Osteocyte (in vitro differentiated cells): ENCODE data around the gene SAXO2. TPM values are rescaled to one million over a fixed set of nuclear protein-coding genes. Genes with fewer than 3 reads are reported as not detected.
"Not testable (repeated sequence)": the region's sequence is repeated elsewhere in the genome, so short reads cannot be mapped to it uniquely, and the experiment has no call there.

Experiments
- DNase-seq: peaks from one replicate; pipeline ENCODE4 v3.0.0; 2021; ENCODE audit warnings: mixed read lengths; ENCODE audit not compliant: unreplicated experiment; ENCODE audit errors: extremely low spot score
- H3K27ac Mint-ChIP-seq: one replicate; pipeline ENCODE4 v1.8.0; 2021; ENCODE audit warnings: mild to moderate bottlenecking, mixed read lengths; ENCODE audit not compliant: unreplicated experiment
- H3K27me3 Mint-ChIP-seq: one replicate; pipeline ENCODE4 v1.8.0; 2021; ENCODE audit warnings: mixed read lengths; ENCODE audit not compliant: unreplicated experiment
- H3K36me3 Mint-ChIP-seq: one replicate; pipeline ENCODE4 v1.8.0; 2021; ENCODE audit warnings: mixed read lengths; ENCODE audit not compliant: unreplicated experiment
- H3K4me1 Mint-ChIP-seq: one replicate; pipeline ENCODE4 v1.8.0; 2021; ENCODE audit warnings: mixed read lengths; ENCODE audit not compliant: unreplicated experiment
- H3K4me3 Mint-ChIP-seq: one replicate; pipeline ENCODE4 v1.8.0; 2021; ENCODE audit warnings: mild to moderate bottlenecking, moderate library complexity, mixed read lengths; ENCODE audit not compliant: unreplicated experiment
- H3K9me3 Mint-ChIP-seq: one replicate; pipeline ENCODE4 v1.8.0; 2021; ENCODE audit warnings: mixed read lengths; ENCODE audit not compliant: unreplicated experiment
- total RNA-seq: library from RNA; stranded (reverse); gene quantifications from 2 replicates; pipeline ENCODE4 v1.2.1, GENCODE V29; 2021
- TF ChIP-seq, protein P1 (sequence below): fragments of 200-600 bp; sonication (generic); IDR thresholded peaks from 2 replicates; pipeline ENCODE4 v1.5.0; 2021; ENCODE audit warnings: antibody characterized with exemption, mild to moderate bottlenecking, moderate library complexity

SAXO2 gene
- total RNA-seq, 1 donor from 2014 or later: 2.0 TPM

DNA sequence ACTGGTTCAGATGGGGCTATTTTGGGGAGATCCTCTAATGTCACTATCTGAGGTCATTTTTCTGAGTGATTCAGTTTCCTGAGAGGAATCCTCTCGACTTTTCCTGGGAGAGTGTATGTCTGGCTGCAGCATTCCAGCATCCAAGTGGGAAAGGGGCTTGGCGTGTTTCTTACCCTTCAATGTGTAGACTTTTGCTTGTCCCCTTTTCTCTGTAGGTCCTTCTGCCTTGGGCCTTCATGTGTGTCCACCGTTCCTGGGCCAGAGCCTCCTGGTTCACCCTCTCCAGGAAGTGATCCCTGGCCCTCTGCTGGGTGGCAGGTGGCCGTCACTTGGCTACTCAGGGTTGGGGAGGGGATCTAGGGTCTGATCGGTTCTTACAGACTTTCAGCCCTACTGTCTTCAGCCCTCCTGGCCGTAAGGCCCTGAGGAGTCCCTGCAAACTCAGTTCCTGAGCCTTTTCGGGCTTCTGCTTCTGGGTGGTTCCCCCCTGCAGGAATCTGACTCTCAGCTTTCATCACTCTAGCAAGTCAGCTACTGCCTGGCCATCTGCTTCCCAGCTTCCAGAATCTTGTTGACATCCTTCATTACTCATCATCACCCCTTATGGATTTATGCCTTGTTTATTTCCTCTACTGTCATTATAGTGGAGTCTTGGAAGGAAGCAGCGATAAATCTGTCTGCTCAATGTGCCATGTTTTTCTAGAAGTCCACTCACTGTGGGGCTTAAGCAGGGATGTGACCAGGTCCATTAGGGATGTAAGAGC is 50.1 kb downstream of the SAXO2 start:
- peak; percentile 67 for DNase-seq
- TF ChIP-seq, protein P1, sequence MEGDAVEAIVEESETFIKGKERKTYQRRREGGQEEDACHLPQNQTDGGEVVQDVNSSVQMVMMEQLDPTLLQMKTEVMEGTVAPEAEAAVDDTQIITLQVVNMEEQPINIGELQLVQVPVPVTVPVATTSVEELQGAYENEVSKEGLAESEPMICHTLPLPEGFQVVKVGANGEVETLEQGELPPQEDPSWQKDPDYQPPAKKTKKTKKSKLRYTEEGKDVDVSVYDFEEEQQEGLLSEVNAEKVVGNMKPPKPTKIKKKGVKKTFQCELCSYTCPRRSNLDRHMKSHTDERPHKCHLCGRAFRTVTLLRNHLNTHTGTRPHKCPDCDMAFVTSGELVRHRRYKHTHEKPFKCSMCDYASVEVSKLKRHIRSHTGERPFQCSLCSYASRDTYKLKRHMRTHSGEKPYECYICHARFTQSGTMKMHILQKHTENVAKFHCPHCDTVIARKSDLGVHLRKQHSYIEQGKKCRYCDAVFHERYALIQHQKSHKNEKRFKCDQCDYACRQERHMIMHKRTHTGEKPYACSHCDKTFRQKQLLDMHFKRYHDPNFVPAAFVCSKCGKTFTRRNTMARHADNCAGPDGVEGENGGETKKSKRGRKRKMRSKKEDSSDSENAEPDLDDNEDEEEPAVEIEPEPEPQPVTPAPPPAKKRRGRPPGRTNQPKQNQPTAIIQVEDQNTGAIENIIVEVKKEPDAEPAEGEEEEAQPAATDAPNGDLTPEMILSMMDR: no peak
- Mint-ChIP-seq H3K27me3 (peaks cover 14% of the 10 kb centered on the region), H3K9me3 (peaks cover 9% of the 10 kb centered on the region), H3K4me1 (no peaks in the 10 kb centered on the region), H3K4me3 (no peak overlapping the region), H3K27ac (no peak overlapping the region), H3K36me3 (peaks cover 3% of the 10 kb centered on the region)

DNA sequence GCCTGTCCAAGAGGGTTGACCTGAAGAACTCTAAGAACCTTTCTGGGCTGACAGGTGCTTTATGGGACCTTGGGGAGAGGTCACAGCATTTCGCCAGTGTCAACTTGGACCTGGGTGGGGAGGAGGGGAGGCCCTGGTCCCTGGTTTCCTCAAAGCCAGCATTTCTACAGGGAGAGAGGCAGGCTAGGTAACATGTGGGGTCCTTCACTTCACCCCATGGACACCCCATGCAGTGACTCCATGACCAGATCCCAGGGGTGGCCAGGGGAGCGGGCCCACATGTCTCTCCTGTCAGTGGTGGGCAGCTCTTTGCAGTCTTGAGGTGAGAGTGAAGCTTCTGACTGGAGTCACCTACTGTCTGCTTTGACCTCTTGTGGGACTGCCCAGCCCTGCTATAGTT is 50.8 kb downstream of the SAXO2 start:
- H3K27ac Mint-ChIP-seq: no peak overlapping the region
- peaks cover 3% of the 10 kb centered on the region for H3K36me3 Mint-ChIP-seq
- TF ChIP-seq, protein P1: no peak
- no peak overlapping the region for H3K4me3 Mint-ChIP-seq
- H3K9me3 Mint-ChIP-seq: peaks cover 9% of the 10 kb centered on the region
- no peaks in the 10 kb centered on the region for H3K4me1 Mint-ChIP-seq
- no peak for DNase-seq
- H3K27me3 Mint-ChIP-seq: peaks cover 14% of the 10 kb centered on the region

DNA sequence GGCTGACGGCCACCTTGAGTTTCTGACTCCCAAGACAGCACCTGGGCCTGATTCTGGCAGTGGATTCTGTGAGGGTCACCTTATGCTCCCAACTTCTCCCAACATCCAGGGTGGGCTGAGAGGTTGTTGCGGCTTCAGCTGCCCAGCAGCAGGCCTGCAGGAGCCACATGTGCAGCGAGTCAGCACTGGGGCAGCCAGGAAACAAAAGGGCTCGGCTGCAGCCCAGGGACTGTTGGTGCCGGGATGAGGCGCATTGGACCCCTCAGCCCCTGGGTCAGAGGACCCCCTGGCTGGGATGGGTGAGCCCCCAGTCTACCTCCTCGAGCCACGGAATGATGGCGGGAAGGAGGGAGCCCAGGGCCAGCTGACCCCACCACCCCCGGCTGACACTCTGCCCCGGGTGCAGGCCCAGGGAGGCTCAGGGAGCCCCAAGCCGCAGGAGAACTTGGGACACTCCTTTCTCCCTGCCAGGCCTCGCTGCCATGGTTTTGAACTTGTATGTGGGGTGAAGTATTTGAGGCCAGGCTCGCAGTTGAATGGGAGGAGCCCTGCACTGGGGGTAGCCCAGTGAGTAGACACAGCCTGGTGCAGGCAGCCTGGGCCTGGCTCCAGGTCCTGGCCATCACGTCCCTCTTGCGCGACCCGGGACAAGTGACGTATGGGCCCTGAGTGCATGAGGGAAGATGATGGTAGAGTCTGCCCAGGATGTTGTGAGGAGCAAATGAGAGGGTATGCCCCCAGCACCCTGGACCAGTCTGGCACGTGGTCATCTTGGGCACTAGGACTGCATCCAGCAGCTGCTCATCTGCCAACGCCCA is 51.5 kb downstream of the SAXO2 start:
- H3K27me3 Mint-ChIP-seq: peaks cover 14% of the 10 kb centered on the region
- not testable (repeated sequence) for H3K36me3 Mint-ChIP-seq, H3K27ac Mint-ChIP-seq, H3K4me1 Mint-ChIP-seq, H3K4me3 Mint-ChIP-seq, H3K9me3 Mint-ChIP-seq, DNase-seq

DNA sequence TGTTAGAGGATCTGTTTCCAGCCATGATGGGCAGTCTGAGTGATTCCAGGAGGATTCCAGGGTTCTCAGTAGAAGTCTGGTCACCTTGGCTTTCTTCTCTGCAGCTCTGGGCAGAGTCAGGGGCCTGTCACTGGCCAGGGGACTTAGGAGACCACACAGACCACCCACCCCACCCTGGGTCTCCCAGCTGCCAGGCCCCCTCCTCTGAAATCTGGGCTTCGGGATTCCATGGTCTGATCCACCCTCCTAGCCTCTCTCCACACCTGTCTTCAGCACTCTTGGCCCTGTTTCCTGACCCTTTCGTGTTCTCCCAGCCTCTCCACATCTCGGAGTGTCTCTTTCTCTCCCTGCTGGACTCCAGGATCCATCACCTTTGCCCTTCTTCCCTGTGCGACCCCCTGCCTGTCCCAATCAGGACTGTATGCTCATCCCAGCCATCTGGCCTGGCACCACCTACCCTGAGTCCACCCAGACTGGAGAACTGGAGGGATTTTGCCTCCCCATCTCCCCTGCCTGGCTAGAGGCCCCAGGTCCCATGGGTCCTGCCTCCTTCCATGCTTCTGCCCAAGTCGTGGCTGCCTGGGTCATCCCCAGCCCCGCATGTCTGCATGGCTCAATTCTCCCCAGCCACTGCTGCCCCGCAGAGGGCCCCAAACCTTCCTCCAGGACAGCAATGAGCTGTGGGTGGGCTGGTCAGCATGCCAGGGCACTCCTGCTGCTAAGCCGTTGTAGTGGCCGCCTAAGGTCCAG is 52.3 kb downstream of the SAXO2 start:
- H3K4me3 Mint-ChIP-seq: no peak overlapping the region
- H3K27me3 Mint-ChIP-seq: peaks cover 14% of the 10 kb centered on the region
- peaks cover 9% of the 10 kb centered on the region for H3K9me3 Mint-ChIP-seq
- H3K27ac Mint-ChIP-seq: no peak overlapping the region
- no peak for DNase-seq
- peaks cover 3% of the 10 kb centered on the region for H3K36me3 Mint-ChIP-seq
- TF ChIP-seq, protein P1: no peak
- no peaks in the 10 kb centered on the region for H3K4me1 Mint-ChIP-seq

DNA sequence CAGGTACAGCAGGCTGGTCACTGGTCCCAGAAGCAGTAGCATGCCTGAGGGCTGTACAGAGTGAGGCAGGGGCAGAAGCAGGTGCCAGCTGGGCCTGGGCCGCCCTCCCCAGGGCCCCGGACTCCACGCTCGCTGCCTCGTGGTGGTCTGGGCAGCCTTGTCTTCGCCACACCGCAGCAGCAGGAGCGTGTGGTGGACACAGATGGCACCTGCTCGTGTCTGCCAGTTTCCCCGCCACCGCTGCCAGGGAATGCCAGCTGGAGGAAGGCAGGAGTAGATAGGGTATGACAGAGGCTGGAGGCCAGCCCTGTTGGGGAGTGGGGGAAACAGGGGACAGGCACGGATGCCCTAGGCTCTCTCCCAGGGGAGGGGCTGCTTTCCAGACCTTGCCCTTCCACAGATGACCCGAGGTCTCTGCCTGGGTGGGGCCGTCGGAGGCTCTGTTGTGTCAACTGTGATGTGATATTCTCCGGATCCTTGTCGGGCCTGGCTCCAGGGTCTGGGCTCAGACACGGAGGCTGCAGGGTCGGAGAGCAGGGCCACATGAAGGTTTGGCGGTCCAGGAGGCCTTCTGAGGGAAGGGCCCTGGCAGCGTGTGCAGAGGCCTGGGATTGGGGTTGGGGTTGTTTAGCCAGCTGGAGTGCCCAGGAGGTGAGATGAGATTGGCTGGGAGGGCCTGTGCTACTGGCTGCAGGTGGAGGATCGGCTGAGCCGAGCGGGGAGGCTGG is 53.1 kb downstream of the SAXO2 start:
- H3K27me3 Mint-ChIP-seq: peaks cover 8% of the 10 kb centered on the region
- no peak for DNase-seq
- H3K4me3 Mint-ChIP-seq: no peak overlapping the region
- H3K9me3 Mint-ChIP-seq: peaks cover 4% of the 10 kb centered on the region
- H3K4me1 Mint-ChIP-seq: no peaks in the 10 kb centered on the region
- TF ChIP-seq, protein P1: no peak
- no peak overlapping the region for H3K27ac Mint-ChIP-seq
- H3K36me3 Mint-ChIP-seq: no peaks in the 10 kb centered on the region

DNA sequence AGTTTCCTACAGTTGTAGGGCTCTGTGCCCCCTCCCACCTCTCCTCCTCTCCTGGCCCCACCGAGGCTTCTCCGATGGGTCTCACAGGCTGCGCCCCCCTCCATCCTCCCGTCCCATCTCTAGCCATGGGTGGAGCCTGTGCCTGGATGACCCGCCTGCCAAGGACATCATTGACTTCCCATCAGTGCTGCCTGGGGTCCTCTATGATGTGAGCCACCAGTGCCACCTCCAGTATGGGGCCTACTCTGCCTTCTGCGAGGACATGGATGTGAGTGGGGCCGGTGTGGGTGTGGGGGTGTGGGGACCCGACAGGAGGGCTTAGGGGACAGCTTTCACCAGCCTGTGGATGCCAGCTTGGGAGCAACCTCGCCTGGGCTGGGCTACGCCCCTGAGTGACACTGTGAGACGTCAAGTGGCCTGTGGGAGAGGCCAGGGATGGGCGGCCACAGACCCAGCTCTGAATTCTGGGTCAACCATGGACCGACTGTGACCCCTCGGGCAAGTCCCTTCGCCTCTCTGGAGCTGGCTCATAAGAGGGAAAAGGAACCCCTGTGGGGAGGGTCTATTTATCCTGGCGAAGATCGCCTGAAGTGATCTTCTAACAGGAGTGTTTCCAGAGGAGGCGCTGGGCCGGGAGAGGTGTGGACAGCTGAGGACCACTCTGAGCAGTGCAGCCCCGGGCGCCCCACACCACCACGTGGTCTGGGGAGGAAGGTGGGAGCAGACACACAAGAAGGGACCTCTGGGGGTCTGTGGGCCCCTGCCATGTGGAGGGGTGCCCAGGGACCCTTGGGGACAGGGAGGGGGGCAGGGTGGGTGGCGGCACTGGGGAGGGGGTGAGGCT is 53.9 kb downstream of the SAXO2 start:
- H3K36me3 Mint-ChIP-seq, H3K27ac Mint-ChIP-seq, H3K4me1 Mint-ChIP-seq, DNase-seq, H3K9me3 Mint-ChIP-seq, H3K4me3 Mint-ChIP-seq, H3K27me3 Mint-ChIP-seq: not testable (repeated sequence)
